NCI-H146 treated with DMSO at 0.1 percent for 48 hours (cell line): ENCODE results near the gene ZNF45.
"Not testable (repeated sequence)": the region's sequence is repeated elsewhere in the genome, so short reads cannot be mapped to it uniquely, and the experiment has no call there.

Source experiments
- DNase-seq: peaks from one replicate; lab custom pipeline; 2025; ENCODE audit not compliant: unreplicated experiment; lab: John Stamatoyannopoulos, UW

The ZNF45 gene

DNA sequence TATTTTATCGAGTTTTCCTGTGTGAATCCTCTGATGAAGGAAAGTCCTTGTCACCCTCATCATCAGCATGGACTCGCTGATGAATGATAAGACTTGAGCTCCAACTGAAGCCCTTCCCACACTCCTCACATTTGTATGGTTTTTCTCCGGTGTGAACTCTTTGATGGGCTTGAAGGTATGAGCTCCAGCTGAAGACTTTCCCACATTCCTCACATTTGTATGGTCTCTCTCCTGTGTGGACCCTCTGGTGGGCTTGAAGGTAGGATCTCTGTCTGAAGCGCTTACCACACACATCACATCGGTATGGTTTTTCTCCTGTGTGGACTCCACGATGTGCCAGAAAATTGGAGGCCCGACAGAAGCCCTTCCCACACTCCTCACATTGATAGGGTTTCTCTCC, 21.7 kb downstream of the ZNF45 start:
- DNase-seq: no peak

- DNase-seq: no peak
Measured at GRCh38 chr19:43910884-43911283, 24.2 kb downstream of the ZNF45 start.

DNA sequence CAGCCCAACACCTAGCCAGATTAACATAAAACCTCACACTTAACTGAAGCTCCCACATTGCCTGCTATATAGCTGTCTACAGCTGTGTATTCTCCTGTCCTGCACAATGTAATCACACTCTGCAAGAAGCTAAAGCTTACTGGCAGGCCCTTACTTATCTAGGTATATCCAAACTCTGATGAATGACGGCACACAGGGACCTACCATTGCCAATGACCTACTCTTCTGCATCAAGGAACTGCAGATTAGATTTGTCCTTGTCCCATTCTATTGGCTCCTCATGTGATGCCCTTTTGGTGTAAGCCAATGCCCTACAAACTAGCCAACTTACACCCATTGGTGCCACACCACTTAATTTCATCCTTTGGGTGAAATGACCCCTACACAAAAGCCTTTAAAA, 26.4 kb downstream of the ZNF45 start:
- no peak for DNase-seq

DNA sequence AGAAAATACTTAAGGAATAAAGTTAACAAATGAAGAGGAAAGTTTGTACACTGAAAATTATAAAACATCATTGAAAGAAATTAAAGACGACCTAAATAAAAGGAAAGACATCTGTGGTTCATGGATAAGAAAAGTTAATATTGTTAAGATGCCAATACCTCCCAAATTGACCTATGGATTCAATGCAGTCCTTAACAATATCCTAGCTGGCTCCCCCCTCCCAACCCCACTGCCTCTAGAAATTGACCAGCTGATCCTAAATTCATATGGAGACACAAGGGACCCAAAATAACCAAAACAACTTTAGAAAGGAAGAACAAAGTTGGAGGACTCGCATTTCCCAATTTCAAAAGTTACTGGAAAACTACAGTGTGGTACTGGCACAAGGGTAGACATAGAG, 28.3 kb downstream of the ZNF45 start:
- no peak for DNase-seq

- no peak for DNase-seq
Measured at GRCh38 chr19:43905897-43906296, 29.2 kb downstream of the ZNF45 start.

GRCh38 chr19:43902399-43902798, 32.7 kb downstream of the ZNF45 start:
- no peak for DNase-seq

DNA sequence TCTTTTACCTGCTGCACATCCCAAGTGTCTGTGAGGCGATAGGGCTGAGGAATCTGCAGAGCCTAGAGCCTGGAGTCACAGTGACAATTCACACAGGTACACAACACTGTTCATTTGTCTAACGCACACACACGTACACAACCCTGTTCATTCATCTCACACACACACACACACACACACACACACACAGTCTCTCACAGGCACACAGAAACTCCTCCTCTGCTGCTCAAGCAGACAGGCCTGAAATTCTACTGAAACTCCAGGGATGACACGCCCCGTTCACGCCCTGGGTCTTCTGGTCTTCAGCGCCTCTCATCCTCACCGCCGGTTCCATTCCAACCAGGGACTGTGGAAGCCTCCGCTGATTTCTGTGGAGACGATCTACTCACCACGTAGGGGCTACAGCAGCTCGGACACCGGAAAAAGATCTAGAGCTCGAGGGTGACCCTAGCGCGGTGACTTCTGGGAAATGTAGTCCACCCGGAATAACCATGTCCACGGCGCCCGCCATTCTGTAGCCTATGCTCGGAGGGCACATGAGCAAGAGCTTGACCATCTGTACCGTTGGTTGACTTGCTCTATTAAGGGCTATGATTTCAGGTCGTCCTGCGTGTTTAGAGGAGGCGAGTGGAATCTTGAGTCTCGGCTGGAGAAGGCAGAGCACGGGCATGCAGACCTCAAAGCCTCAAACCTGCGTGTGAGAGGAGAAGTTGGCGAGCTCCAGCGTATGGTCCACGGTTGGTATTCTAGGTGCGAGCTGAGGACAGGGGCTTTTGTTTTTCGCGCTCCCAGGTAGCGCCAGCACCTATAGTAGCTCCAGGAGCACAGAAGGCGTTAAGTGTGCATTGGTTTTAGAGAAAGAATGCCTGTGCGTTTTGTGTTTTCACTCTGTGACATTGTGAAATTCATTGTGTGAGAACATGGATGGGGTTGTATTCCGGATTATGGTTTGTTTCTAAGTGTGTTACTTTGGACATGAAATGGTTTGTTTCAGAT, 33.4 kb downstream of the ZNF45 start:
- DNase-seq: peak; percentile 41

DNA sequence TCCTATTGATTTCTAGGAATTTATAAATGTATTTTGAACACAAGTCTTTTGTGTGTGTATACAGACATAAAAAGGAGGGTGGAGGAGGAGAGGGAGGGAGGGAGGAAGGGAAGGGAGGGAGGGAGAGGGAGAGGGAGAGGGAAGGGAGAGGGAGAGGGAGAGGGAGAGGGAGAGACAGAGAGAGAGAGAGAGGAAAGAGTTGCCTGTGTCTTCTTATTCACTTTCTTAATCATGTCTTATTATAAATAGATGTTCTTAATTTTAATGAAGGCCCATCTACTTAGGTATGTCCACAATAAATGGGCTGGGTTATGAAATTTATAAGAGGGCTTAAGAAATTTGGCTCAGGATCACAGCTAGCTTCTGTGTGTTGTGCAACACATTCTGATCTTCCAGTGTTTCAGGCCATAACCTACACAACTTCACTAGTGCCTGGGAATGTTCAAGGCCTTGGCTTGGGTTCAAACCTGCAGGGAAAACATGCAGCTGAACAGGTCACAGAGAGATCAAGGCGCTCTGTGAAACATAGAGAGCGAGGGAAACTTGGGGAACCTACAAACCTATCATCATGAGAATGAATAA, 39.3 kb downstream of the ZNF45 start:
- no peak for DNase-seq

- DNase-seq: no peak
Measured at GRCh38 chr19:43883864-43884263, 51.2 kb downstream of the ZNF45 start, which contains the start of gene ZNF404. TSS of gene ZNF404 (minus strand) at chr19:43883964.

- no peak for DNase-seq
Measured at GRCh38 chr19:43880483-43880882, 54.6 kb downstream of the ZNF45 start.

DNA sequence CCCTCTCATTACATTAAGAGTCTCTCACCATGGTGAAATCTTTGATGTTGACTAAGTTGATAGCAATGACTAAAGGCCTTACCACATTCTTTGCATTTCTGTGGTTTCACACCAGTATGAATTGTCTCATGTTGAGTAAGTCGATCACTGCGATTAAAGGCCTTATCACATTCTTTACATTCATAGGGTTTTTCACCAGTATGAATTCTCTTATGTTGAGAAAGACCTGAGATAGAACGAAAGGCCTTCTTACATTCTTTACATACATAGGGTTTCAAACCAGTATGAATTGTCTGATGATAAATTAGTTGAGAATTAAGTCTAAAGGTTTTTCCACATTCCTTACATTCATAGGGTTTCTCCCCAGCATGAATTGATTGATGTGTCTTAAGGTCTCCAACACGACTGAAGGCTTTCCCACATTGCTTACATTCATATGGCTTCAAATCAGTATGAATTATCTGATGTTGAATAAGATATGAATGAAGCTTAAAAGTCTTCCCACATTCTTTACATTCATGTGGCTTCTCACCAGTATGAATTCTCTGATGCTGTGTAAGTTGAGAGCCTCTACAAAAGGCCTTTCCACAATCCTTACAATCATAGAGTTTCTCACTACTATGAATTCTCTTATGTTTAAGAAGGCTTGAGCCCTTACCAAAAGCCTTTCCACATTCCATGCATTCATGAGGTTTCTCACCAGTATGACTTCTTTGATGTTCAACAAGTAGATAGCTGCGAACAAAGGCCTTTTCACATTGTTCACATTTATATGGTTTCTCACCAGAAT, 62.3 kb downstream of the ZNF45 start:
- DNase-seq: no peak

- DNase-seq: not testable (repeated sequence)
Measured at GRCh38 chr19:43866923-43867322, 68.2 kb downstream of the ZNF45 start.
